Midbrain (tissue), 1 donor: ENCODE measurements around the gene SAP30BP.
A peak's percentile ranks its signal among the peaks of the same experiment; 100 is the strongest.

Experiments used
- DNase-seq: peaks from one replicate; lab custom pipeline; 2025; lab: John Stamatoyannopoulos, UW

Gene SAP30BP

GRCh38 chr17:75688209-75688825 is 21.2 kb downstream of the SAP30BP start:
- peak; percentile 43 for DNase-seq

- no peak for DNase-seq
Observed at GRCh38 chr17:75689441-75689873, 22.3 kb downstream of the SAP30BP start.

- DNase-seq, result no peak
Observed at GRCh38 chr17:75691371-75691791, 24.2 kb downstream of the SAP30BP start.

DNA sequence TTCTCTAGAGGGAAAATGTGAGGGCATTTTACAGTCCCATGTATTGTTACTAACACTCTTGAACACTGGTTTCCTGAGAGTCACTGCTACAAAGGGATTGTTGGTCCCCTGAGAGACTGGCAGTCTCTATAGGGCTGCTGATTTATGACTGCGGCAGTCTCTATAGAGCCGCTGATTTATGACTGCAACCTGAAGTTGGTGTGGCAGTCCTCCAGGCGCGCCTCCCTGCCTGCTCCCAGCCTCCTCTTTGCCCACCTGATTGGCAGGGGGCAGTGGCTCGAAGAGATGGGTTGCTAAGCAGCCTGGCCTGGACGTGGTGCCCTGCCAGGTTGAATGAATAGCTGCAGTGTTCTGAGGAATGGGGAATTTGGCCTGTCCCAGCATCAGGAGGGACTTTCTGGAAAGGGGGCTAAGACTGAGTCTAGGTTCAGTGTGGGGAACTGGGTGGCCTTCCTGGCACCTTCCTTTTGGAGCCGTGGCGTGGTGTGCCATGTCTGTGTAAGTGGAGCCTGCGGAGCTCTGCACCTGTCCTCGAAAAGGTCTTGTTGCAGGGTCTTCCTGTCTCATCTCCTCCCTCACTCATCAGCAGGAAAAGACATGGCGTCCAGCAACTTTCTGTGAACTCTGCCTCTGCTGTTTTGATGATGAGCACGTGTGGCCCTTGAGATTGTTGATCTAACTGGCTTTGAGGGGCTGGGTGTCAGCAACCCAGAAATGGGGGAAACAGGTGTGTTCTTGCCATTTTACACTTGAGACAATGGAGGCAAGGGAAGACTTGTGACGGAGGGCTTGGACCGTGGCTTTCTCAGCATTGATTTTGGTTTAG is 24.9 kb downstream of the SAP30BP start:
- DNase-seq, result peak; percentile 78

DNA sequence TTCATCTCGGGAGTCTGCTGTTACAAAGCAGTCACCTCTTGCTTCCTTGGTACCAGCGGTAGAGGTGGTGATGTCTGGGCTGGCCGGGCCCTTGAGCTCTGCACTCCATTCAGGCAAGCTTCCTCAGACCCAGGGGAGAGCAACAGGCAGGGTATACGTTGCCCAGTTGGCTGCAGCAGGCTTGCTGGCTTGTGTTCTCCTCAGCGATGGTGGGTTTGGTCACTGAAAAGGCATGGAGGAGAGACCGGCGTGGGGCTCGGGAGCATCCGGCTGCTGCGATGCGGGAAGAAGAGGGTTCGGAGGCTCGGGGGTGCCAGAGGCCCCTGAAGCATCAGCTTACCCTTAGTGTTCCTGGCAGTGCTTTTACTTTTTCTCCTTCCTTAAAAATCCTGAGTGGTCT is 25.8 kb downstream of the SAP30BP start:
- no peak for DNase-seq

- peak; percentile 93 for DNase-seq
Observed at GRCh38 chr17:75693500-75694481, 26.7 kb downstream of the SAP30BP start.

- DNase-seq, result no peak
Observed at GRCh38 chr17:75694536-75694935, 27.4 kb downstream of the SAP30BP start.

DNA sequence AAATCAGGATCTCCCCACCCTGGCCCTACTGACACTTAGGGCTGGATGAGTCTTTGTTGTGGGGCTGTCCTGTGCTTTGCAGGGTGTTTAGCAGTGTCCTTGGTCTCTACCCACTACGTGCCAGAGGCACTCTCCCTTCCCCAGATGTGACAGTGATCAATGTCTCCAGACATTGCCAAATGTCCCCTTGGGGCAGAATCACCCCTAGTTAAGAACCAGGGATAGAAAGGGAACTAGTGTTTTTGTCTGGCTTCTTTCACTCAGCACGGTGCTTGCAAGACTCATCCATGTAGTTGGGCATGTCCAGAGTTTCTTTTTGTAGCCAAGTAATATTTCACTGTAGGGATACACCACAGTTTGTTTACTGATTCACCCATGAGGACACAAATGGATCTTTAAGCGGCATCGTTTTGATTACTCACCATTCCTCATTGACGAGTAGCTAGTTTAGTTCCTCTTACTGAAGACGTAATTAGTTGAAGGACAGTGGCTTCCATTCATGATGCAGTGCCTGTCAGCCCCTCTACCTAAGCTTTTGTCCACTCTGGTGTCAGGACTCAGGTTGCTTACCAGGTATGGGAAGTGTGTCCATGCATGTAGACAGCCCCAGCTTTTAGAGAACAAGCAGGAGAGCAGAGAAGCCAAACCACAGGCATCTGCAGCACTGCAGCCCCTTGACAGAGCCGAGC is 28.1 kb downstream of the SAP30BP start:
- DNase-seq, result no peak

DNA sequence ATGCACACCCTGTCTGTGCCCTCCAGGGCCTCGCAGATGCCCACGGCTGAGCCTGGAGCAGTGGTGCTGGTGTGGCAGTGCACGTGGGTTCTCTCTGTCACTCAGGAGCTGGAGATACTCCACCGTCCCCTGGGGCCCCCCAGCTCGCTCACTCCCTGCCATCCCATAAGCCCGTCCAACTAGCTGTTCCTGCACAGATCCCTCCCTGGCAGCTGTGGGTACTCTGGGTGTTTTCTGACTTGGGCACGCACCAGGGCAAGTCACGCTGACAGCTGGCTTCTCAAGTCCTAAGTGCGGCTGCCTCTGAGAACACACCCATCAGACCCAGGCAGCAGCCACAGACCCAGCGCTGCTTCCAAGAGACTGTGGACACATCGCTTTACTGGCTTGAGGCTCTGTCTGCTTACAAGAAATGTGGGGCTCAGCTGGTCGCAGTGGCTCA is 28.7 kb downstream of the SAP30BP start:
- peak; percentile 44 for DNase-seq

GRCh38 chr17:75697651-75698291 is 30.6 kb downstream of the SAP30BP start:
- DNase-seq, result peak; percentile 91

DNA sequence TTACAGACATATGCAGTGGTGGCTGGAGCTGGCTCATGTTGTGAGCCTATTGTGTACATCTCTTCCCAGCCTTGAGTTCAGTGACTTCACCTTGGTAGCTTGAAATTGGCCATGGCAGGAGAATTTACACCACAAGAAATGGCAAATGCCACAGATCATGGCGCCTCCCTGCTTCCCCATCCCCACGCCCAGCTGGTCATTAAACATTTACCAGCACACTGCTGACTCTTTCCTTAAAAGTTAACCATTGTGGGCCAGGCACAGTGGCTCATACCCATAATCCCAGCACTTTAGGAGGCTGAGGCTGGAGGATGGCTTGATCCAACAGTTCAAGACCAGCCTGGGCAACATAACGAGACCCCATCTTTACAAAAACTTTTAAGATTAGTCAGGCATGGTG is 31.5 kb downstream of the SAP30BP start:
- DNase-seq, result no peak

GRCh38 chr17:75701288-75701687 is 34.1 kb downstream of the SAP30BP start:
- DNase-seq, result no peak

GRCh38 chr17:75703191-75703590 is 36.1 kb downstream of the SAP30BP start:
- no peak for DNase-seq

DNA sequence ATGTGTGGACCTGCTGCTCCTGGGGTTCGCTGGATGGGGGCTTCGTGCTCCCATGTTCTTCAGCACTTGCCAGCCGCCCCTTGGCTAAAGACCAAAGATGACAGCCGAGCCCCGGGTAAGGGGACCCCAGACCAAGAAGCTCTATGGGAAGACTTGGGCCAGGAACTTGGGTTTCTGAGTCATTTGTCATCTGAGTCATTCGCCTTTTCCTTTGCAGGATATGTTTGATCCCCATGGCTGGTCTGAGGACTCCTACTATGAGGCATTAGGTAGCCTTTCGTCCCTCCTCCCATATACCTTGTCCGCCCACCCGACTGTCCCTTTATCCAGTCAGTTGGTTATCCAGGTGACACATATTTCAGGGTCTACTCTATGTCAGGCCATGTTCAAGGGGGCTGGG is 36.5 kb downstream of the SAP30BP start:
- DNase-seq, result no peak

- DNase-seq, result peak; percentile 28
Observed at GRCh38 chr17:75704963-75705875, 38.1 kb downstream of the SAP30BP start.

DNA sequence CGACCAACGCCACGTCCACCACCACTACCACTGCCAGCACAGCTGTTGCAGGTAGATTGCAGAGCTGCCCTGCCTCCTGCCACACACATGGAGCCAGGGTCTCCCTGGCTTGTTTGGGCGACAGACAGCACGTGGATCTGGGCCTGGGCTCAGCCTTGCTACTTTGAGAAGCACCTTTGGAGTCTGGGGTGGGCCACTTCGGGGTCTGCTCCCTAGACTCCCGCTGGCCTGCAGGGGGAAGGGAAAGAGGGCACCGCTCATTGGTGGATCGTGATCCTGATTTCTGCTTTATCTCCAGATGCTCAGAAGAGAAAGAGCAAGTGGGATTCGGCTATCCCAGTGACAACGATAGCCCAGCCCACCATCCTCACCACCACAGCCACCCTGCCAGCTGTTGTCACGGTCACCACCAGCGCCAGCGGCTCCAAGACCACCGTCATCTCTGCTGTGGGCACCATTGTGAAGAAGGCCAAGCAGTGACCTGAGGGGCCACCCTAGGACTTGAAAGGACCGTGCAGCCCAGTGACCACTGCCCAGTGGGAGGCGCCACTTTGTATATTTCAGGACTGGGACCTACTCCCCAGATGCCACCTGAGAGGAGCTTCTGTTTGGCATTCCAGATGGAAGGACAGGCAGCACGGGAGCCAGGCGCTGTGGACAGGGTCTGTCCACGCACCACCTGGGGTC is 39.0 kb downstream of the SAP30BP start:
- no peak for DNase-seq

DNA sequence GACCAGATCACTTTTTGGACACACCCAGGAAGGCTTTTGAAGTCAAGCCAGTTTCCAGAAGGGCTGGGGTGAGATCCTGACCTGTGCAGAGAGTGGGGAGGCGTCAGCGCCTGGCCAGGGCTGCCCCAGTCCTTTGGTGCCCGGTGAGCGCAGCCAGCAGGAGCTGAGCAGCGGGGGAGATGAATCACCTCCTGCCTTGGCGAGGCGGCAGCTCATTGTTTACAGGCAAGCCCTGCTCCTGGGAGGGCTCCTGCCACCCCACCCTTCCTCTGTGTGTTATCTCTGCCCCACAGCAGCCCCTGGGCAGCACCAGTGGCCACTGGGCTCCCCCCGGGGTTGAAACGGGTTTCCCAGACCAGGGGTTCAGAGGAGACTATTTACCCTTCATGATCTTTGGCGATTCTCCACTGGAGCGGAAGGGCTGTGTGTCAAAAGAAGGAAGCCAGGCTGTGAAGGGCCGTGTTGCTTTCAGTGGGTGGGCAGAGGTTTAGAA is 40.0 kb downstream of the SAP30BP start:
- DNase-seq, result no peak

GRCh38 chr17:75712446-75712845 is 45.3 kb downstream of the SAP30BP start:
- no peak for DNase-seq

DNA sequence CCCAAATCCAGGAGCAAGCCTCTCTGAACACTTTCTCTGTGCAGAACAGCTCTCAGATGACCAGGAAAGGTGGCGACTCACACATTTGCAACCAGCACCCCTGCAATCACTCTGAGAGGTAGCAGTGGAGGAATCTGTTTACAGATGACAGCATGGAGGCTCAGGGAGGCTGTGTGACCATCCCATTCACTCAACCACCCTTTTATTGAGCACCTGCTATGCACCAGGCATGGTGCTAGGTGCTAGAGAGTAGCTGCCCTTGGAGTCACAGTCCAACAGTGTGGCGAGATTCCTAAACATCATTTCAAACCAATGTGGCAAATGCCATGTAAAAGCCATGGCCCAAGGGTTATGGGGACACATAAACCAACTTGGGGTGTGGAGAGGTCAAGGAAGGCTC is 52.6 kb downstream of the SAP30BP start:
- no peak for DNase-seq
